Astrocyte (in vitro differentiated cells and primary cell): Measurements from ENCODE around the gene C1orf35. TPM values are rescaled to one million over a fixed set of nuclear protein-coding genes. Genes with fewer than 3 reads are reported as not detected.

Experiments used
- DNase-seq: peaks from one replicate; pipeline ENCODE4 v3.0.0-alpha.2; 2010; ENCODE audit warnings: low read depth
- FAIRE-seq: peaks from 2 replicates; lab custom pipeline; 2011; peaks lifted over from hg19 to GRCh38; lab: Jason Lieb, UNC
- H2AFZ ChIP-seq: 2 replicates; pipeline ENCODE4 v1.6.0; 2012; ENCODE audit warnings: low read depth, low read length, inconsistent platforms
- H3K27ac ChIP-seq: 2 replicates; pipeline ENCODE4 v1.5.1; 2011; ENCODE audit warnings: low read depth, low read length, inconsistent platforms
- H3K27me3 ChIP-seq: 2 replicates; pipeline ENCODE4 v1.6.0; 2011; ENCODE audit warnings: low read length, inconsistent platforms; ENCODE audit not compliant: insufficient read depth
- H3K36me3 ChIP-seq: 2 replicates; pipeline ENCODE4 v1.5.1; 2011; ENCODE audit warnings: low read length, inconsistent platforms; ENCODE audit not compliant: insufficient read depth
- H3K4me1 ChIP-seq: 2 replicates; pipeline ENCODE4 v1.5.1; 2011; ENCODE audit warnings: low read length, inconsistent platforms; ENCODE audit not compliant: insufficient read depth
- H3K4me2 ChIP-seq: 2 replicates; pipeline ENCODE4 v1.6.0; 2012; ENCODE audit warnings: low read length, inconsistent platforms
- H3K4me3 ChIP-seq: 2 replicates; pipeline ENCODE4 v1.5.1; 2011; ENCODE audit warnings: low read depth, mild to moderate bottlenecking, low read length, inconsistent platforms; ENCODE audit not compliant: insufficient read depth
- H3K79me2 ChIP-seq: 2 replicates; pipeline ENCODE4 v1.6.0; 2012; ENCODE audit warnings: mild to moderate bottlenecking, low read length, inconsistent platforms; ENCODE audit not compliant: insufficient read depth
- H3K9ac ChIP-seq: 2 replicates; pipeline ENCODE4 v1.6.0; 2012; ENCODE audit warnings: mild to moderate bottlenecking, low read length, inconsistent platforms
- H3K9me3 ChIP-seq: 2 replicates; pipeline ENCODE4 v1.5.1; 2012; ENCODE audit warnings: low read depth, mild to moderate bottlenecking, low read length, inconsistent platforms; ENCODE audit not compliant: insufficient read depth
- H4K20me1 ChIP-seq: 2 replicates; pipeline ENCODE4 v1.6.0; 2012; ENCODE audit warnings: low read length, inconsistent platforms; ENCODE audit not compliant: insufficient read depth
- H3K27ac Mint-ChIP-seq: one replicate; pipeline ENCODE4 v1.8.0; 2021; ENCODE audit warnings: mild to moderate bottlenecking, mixed read lengths; ENCODE audit not compliant: unreplicated experiment
- H3K27me3 Mint-ChIP-seq: one replicate; pipeline ENCODE4 v1.8.0; 2021; ENCODE audit warnings: low read depth, mixed read lengths; ENCODE audit not compliant: unreplicated experiment
- H3K36me3 Mint-ChIP-seq: one replicate; pipeline ENCODE4 v1.8.0; 2021; ENCODE audit warnings: low read depth, mixed read lengths; ENCODE audit not compliant: unreplicated experiment
- H3K4me1 Mint-ChIP-seq: one replicate; pipeline ENCODE4 v1.8.0; 2021; ENCODE audit warnings: low read depth, mixed read lengths; ENCODE audit not compliant: unreplicated experiment
- H3K4me3 Mint-ChIP-seq: one replicate; pipeline ENCODE4 v1.8.0; 2021; ENCODE audit warnings: mild to moderate bottlenecking, moderate library complexity, mixed read lengths; ENCODE audit not compliant: unreplicated experiment
- H3K9me3 Mint-ChIP-seq: one replicate; pipeline ENCODE4 v1.8.0; 2021; ENCODE audit warnings: mild to moderate bottlenecking, mixed read lengths; ENCODE audit not compliant: unreplicated experiment
- EZH2 ChIP-seq: IDR thresholded peaks from 2 replicates; pipeline ENCODE4 v1.6.1; 2012; ENCODE audit warnings: mild to moderate bottlenecking, low read length, inconsistent platforms; ENCODE audit not compliant: insufficient read depth
- total RNA-seq: library from RNA; stranded (reverse); gene quantifications from 2 replicates; pipeline ENCODE4 v1.2.1, GENCODE V29; 2021
- TF ChIP-seq, protein P1 (sequence below): IDR thresholded peaks from 2 replicates; pipeline ENCODE4 v1.5.1; 2011; ENCODE audit warnings: low read depth, mild to moderate bottlenecking, inconsistent platforms, low read length, moderate library complexity; ENCODE audit not compliant: insufficient read depth

The C1orf35 gene
- total RNA-seq, 1 donor from 2014 or later, result 21.8 TPM

DNA sequence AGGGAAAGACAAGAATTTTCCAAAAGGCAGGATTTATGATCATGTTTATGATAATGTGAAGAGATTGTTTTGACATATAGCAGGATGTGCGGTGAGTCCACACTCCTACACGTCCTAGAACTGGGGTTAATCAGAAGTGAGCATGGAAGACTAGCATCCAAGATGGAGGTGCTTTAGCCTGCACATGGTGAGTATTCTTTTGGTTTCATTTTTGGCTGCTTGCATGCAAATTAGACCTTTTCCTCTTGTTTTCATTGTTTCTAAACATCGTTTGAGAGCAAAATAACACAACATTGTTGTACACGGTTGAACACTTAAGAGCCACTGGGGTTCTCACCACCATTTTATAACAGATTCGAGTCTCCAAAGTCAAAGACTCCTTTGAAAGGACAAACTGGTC lies 22.1 kb upstream of the C1orf35 start:
- Histone ChIP-seq H2AFZ (no peak overlapping the region), H4K20me1 (no peaks in the 10 kb centered on the region), H3K4me1 (no peaks in the 10 kb centered on the region), H3K27ac (no peak overlapping the region), H3K4me3 (no peak overlapping the region), H3K79me2 (no peaks in the 10 kb centered on the region), H3K36me3 (no peaks in the 10 kb centered on the region), H3K9ac (no peak overlapping the region), H3K27me3 (peaks cover 8% of the 10 kb centered on the region), H3K4me2 (no peak overlapping the region), H3K9me3 (no peaks in the 10 kb centered on the region)
- no peak for FAIRE-seq
- H3K27ac Mint-ChIP-seq, result no peak overlapping the region
- peaks cover 46% of the 10 kb centered on the region for H3K27me3 Mint-ChIP-seq
- H3K9me3 Mint-ChIP-seq, result no peaks in the 10 kb centered on the region
- TF ChIP-seq, protein P1, sequence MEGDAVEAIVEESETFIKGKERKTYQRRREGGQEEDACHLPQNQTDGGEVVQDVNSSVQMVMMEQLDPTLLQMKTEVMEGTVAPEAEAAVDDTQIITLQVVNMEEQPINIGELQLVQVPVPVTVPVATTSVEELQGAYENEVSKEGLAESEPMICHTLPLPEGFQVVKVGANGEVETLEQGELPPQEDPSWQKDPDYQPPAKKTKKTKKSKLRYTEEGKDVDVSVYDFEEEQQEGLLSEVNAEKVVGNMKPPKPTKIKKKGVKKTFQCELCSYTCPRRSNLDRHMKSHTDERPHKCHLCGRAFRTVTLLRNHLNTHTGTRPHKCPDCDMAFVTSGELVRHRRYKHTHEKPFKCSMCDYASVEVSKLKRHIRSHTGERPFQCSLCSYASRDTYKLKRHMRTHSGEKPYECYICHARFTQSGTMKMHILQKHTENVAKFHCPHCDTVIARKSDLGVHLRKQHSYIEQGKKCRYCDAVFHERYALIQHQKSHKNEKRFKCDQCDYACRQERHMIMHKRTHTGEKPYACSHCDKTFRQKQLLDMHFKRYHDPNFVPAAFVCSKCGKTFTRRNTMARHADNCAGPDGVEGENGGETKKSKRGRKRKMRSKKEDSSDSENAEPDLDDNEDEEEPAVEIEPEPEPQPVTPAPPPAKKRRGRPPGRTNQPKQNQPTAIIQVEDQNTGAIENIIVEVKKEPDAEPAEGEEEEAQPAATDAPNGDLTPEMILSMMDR, result no peak
- no peak for TF ChIP-seq EZH2
- DNase-seq, result no peak
- H3K36me3 Mint-ChIP-seq, result no peaks in the 10 kb centered on the region
- no peak overlapping the region for H3K4me3 Mint-ChIP-seq
- no peaks in the 10 kb centered on the region for H3K4me1 Mint-ChIP-seq

DNA sequence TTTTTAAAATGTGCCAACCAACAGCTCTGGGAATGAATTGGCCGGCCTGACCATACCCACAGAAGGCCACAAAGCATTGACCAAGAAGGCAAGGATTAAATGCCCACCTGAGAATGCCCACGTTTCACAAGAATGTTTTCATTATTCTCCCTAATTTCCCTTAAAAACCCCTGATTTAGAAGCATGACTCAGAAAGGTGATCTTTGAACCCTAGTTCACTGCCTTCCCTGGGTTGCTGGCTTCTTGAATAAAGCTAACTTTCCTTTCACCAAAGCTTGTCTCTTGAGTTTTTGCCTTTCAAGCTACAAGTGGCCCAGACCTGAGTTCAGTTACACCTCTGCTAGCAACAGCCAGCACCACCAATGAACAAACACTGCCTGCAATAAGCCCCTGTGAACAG lies 20.4 kb upstream of the C1orf35 start:
- TF ChIP-seq, protein P1, result no peak
- no peak for TF ChIP-seq EZH2
- Histone ChIP-seq H3K4me1 (no peaks in the 10 kb centered on the region), H3K4me3 (no peak overlapping the region), H3K9me3 (no peaks in the 10 kb centered on the region), H4K20me1 (no peaks in the 10 kb centered on the region), H2AFZ (no peak overlapping the region), H3K27me3 (peaks cover 4% of the 10 kb centered on the region), H3K9ac (no peak overlapping the region), H3K36me3 (no peaks in the 10 kb centered on the region), H3K79me2 (no peaks in the 10 kb centered on the region), H3K4me2 (no peak overlapping the region), H3K27ac (no peak overlapping the region)
- Mint-ChIP-seq H3K4me3 (no peak overlapping the region), H3K27me3 (peaks cover 46% of the 10 kb centered on the region), H3K9me3 (no peaks in the 10 kb centered on the region), H3K27ac (no peak overlapping the region), H3K4me1 (no peaks in the 10 kb centered on the region), H3K36me3 (no peaks in the 10 kb centered on the region)
- FAIRE-seq (no peak), DNase-seq (no peak)

DNA sequence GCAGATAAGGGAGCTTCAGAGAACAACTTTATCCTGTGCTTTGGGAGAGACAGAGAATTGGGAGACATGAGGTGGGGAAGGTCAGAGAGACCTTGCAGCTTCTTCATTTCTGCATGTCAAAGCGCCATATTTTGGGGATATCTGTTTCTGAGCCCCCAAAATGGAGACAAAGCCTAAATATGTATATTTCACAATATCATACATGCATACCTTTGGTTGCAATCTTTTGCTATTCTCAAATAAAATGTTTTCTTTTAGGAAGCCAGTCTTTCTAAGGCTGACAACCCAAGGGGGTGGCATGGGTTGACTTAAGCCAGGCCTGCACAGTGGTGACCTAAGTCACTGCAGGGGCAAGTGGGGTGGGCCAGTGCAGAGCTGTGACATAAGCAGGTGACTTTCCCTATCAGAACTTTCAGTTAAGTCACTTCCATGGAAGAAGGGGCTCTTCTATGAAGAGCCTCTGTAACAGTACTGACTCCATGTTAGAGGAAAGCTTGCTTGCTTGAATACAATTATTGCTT lies 19.9 kb upstream of the C1orf35 start:
- DNase-seq (no peak), FAIRE-seq (no peak)
- H2AFZ ChIP-seq, result no peak overlapping the region
- no peaks in the 10 kb centered on the region for H3K79me2 ChIP-seq
- H3K27me3 Mint-ChIP-seq, result peaks cover 46% of the 10 kb centered on the region
- no peak overlapping the region for H3K27ac Mint-ChIP-seq
- no peaks in the 10 kb centered on the region for H3K9me3 ChIP-seq
- H3K36me3 Mint-ChIP-seq, result no peaks in the 10 kb centered on the region
- H3K4me1 ChIP-seq, result no peaks in the 10 kb centered on the region
- TF ChIP-seq, protein P1, result no peak
- no peak for TF ChIP-seq EZH2
- H3K36me3 ChIP-seq, result no peaks in the 10 kb centered on the region
- H3K4me2 ChIP-seq, result no peak overlapping the region
- H3K27me3 ChIP-seq, result peaks cover 4% of the 10 kb centered on the region
- no peaks in the 10 kb centered on the region for H4K20me1 ChIP-seq
- no peaks in the 10 kb centered on the region for H3K4me1 Mint-ChIP-seq
- no peak overlapping the region for H3K4me3 Mint-ChIP-seq
- peaks cover 3% of the 10 kb centered on the region for H3K9me3 Mint-ChIP-seq
- H3K4me3 ChIP-seq, result no peak overlapping the region
- no peak overlapping the region for H3K9ac ChIP-seq
- no peak overlapping the region for H3K27ac ChIP-seq
